Measurements from ENCODE around the gene SPAG16.
"Not testable (repeated sequence)": the region's sequence is repeated elsewhere in the genome, so short reads cannot be mapped to it uniquely, and the experiment has no call there.

SPAG16 gene

GRCh38 chr2:214052235-214052634 is 768.0 kb downstream of the SPAG16 start:
- Histone ChIP-seq H3K4me3 (ENCODE audit: low read length) (no peak overlapping the region), H3K4me1 (ENCODE audit: control insufficient read depth, insufficient read depth, low read length) (peaks cover 3% of the 10 kb centered on the region), H3K36me3 (ENCODE audit: control insufficient read depth, insufficient read depth, low read length, severe bottlenecking) (no peaks in the 10 kb centered on the region), H3K27me3 (replicated peaks; ENCODE audit: control insufficient read depth, insufficient read depth, low read length) (no peaks in the 10 kb centered on the region), H3K9me3 (ENCODE audit: control insufficient read depth, low read length) (no peaks in the 10 kb centered on the region), H3K9ac (ENCODE audit: low read length) (no peak overlapping the region)
- DNase-seq (ENCODE audit: low read depth): no peak

GRCh38 chr2:214057986-214058385 is 773.7 kb downstream of the SPAG16 start:
- DNase-seq (ENCODE audit: low read depth): no peak
- H3K4me1 ChIP-seq (ENCODE audit: control insufficient read depth, insufficient read depth, low read length): no peaks in the 10 kb centered on the region
- H3K27me3 ChIP-seq (replicated peaks; ENCODE audit: control insufficient read depth, insufficient read depth, low read length): no peaks in the 10 kb centered on the region
- H3K9me3 ChIP-seq (ENCODE audit: control insufficient read depth, low read length): no peaks in the 10 kb centered on the region
- no peak overlapping the region for H3K4me3 ChIP-seq (ENCODE audit: low read length)
- H3K9ac ChIP-seq (ENCODE audit: low read length): no peak overlapping the region
- H3K36me3 ChIP-seq (ENCODE audit: control insufficient read depth, insufficient read depth, low read length, severe bottlenecking): no peaks in the 10 kb centered on the region

DNA sequence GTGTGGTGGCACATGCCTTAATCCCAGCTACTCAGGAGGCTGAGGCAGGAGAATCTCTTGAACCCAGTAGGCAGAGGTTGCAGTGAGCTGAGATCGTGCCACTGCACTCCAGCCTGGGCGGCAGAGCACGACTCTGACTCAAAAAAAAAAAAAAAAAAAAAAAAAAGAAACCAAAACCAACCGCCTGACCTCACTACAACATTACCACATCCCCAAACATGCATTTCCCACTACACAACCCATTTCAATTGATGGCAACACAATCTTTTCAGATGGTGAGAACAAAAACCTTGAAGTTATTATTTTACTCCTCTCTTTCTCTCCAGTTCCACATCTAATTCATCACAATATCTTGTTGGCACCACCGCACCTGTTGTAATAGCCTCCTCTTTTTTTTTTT is 778.0 kb downstream of the SPAG16 start:
- not testable (repeated sequence) for DNase-seq (ENCODE audit: low read depth); H3K36me3 ChIP-seq (ENCODE audit: control insufficient read depth, insufficient read depth, low read length, severe bottlenecking)

GRCh38 chr2:214064471-214064870 is 780.2 kb downstream of the SPAG16 start:
- Histone ChIP-seq H3K9me3 (ENCODE audit: control insufficient read depth, low read length) (no peaks in the 10 kb centered on the region), H3K4me3 (ENCODE audit: low read length) (no peak overlapping the region), H3K9ac (ENCODE audit: low read length) (no peak overlapping the region), H3K27me3 (replicated peaks; ENCODE audit: control insufficient read depth, insufficient read depth, low read length) (no peaks in the 10 kb centered on the region), H3K36me3 (ENCODE audit: control insufficient read depth, insufficient read depth, low read length, severe bottlenecking) (no peaks in the 10 kb centered on the region), H3K4me1 (ENCODE audit: control insufficient read depth, insufficient read depth, low read length) (peaks cover 3% of the 10 kb centered on the region)
- DNase-seq (ENCODE audit: low read depth): no peak

More for the DNA sequence above, 778.0 kb downstream of the SPAG16 start:
- not testable (repeated sequence) for H3K9ac ChIP-seq (ENCODE audit: low read length); H3K4me3 ChIP-seq (ENCODE audit: low read length); H3K9me3 ChIP-seq (ENCODE audit: control insufficient read depth, low read length); H3K4me1 ChIP-seq (ENCODE audit: control insufficient read depth, insufficient read depth, low read length); H3K27me3 ChIP-seq (replicated peaks; ENCODE audit: control insufficient read depth, insufficient read depth, low read length)

- no peaks in the 10 kb centered on the region for H3K27me3 ChIP-seq (replicated peaks; ENCODE audit: control insufficient read depth, insufficient read depth, low read length)
- DNase-seq (ENCODE audit: low read depth): no peak
- H3K36me3 ChIP-seq (ENCODE audit: control insufficient read depth, insufficient read depth, low read length, severe bottlenecking): no peaks in the 10 kb centered on the region
- no peak overlapping the region for H3K9ac ChIP-seq (ENCODE audit: low read length)
- peaks cover 3% of the 10 kb centered on the region for H3K4me1 ChIP-seq (ENCODE audit: control insufficient read depth, insufficient read depth, low read length)
- no peaks in the 10 kb centered on the region for H3K9me3 ChIP-seq (ENCODE audit: control insufficient read depth, low read length)
- H3K4me3 ChIP-seq (ENCODE audit: low read length): no peak overlapping the region
Measured at GRCh38 chr2:214066862-214067261, 782.6 kb downstream of the SPAG16 start.

- Histone ChIP-seq H3K4me1 (ENCODE audit: control insufficient read depth, insufficient read depth, low read length) (peaks cover 3% of the 10 kb centered on the region), H3K9me3 (ENCODE audit: control insufficient read depth, low read length) (no peaks in the 10 kb centered on the region), H3K9ac (ENCODE audit: low read length) (peak overlapping the region; percentile 8), H3K4me3 (ENCODE audit: low read length) (peak overlapping the region; percentile 74), H3K27me3 (replicated peaks; ENCODE audit: control insufficient read depth, insufficient read depth, low read length) (no peaks in the 10 kb centered on the region), H3K36me3 (ENCODE audit: control insufficient read depth, insufficient read depth, low read length, severe bottlenecking) (no peaks in the 10 kb centered on the region)
- DNase-seq (ENCODE audit: low read depth): peak; percentile 95
Measured at GRCh38 chr2:214069254-214069653, 785.0 kb downstream of the SPAG16 start.

- Histone ChIP-seq H3K9me3 (ENCODE audit: control insufficient read depth, low read length) (no peaks in the 10 kb centered on the region), H3K9ac (ENCODE audit: low read length) (no peak overlapping the region), H3K36me3 (ENCODE audit: control insufficient read depth, insufficient read depth, low read length, severe bottlenecking) (no peaks in the 10 kb centered on the region), H3K27me3 (replicated peaks; ENCODE audit: control insufficient read depth, insufficient read depth, low read length) (no peaks in the 10 kb centered on the region), H3K4me3 (ENCODE audit: low read length) (no peak overlapping the region), H3K4me1 (ENCODE audit: control insufficient read depth, insufficient read depth, low read length) (no peaks in the 10 kb centered on the region)
- no peak for DNase-seq (ENCODE audit: low read depth)
Measured at GRCh38 chr2:214075456-214075855, 791.2 kb downstream of the SPAG16 start.

DNA sequence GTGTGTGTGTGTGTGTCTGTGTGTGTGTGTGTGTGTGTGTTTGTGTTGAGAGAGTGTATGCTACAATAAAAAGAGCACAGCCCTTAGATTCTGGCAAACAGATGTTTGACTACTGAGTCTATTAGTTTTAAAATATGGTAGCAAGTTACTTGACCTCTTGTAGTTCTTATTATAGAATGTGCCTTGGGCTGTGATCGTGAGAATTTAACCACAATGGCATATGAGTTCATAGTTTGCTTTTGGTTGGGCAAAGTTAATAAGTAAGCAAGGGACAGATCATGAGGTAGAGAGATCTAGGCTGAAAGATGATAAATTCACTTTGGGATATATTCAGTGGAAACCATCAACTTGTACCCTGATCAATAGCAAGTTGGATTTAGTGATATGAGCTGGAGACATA is 792.3 kb downstream of the SPAG16 start:
- Histone ChIP-seq H3K36me3 (ENCODE audit: control insufficient read depth, insufficient read depth, low read length, severe bottlenecking) (no peaks in the 10 kb centered on the region), H3K9me3 (ENCODE audit: control insufficient read depth, low read length) (no peaks in the 10 kb centered on the region), H3K4me1 (ENCODE audit: control insufficient read depth, insufficient read depth, low read length) (no peaks in the 10 kb centered on the region), H3K27me3 (replicated peaks; ENCODE audit: control insufficient read depth, insufficient read depth, low read length) (no peaks in the 10 kb centered on the region), H3K9ac (ENCODE audit: low read length) (no peak overlapping the region), H3K4me3 (ENCODE audit: low read length) (no peak overlapping the region)
- no peak for DNase-seq (ENCODE audit: low read depth)

- no peaks in the 10 kb centered on the region for H3K9me3 ChIP-seq (ENCODE audit: control insufficient read depth, low read length)
- no peaks in the 10 kb centered on the region for H3K4me1 ChIP-seq (ENCODE audit: control insufficient read depth, insufficient read depth, low read length)
- no peak for DNase-seq (ENCODE audit: low read depth)
- H3K9ac ChIP-seq (ENCODE audit: low read length): no peak overlapping the region
- H3K27me3 ChIP-seq (replicated peaks; ENCODE audit: control insufficient read depth, insufficient read depth, low read length): no peaks in the 10 kb centered on the region
- H3K36me3 ChIP-seq (ENCODE audit: control insufficient read depth, insufficient read depth, low read length, severe bottlenecking): no peaks in the 10 kb centered on the region
- H3K4me3 ChIP-seq (ENCODE audit: low read length): no peak overlapping the region
Measured at GRCh38 chr2:214077727-214078126, 793.5 kb downstream of the SPAG16 start.

DNA sequence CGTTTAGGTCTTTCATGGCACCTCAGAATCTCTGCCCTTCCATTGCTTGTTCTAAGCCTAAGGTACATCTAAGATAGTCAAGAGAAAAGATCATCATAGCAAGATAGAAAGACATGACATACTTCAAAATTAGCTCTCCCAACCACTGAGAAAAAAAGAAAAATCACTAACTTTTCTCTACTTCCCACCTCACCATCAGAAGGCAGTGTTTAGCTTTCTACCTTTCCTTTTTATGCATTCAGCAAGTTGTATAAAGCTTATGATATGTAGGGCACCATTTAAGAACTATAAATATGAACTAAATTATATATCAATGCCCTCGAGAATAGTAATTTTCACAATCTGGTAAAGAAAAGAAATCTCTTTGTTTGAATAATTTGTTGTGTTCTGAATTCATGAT is 794.8 kb downstream of the SPAG16 start:
- Histone ChIP-seq H3K9ac (ENCODE audit: low read length) (no peak overlapping the region), H3K4me1 (ENCODE audit: control insufficient read depth, insufficient read depth, low read length) (no peaks in the 10 kb centered on the region), H3K4me3 (ENCODE audit: low read length) (no peak overlapping the region), H3K36me3 (ENCODE audit: control insufficient read depth, insufficient read depth, low read length, severe bottlenecking) (no peaks in the 10 kb centered on the region), H3K27me3 (replicated peaks; ENCODE audit: control insufficient read depth, insufficient read depth, low read length) (no peaks in the 10 kb centered on the region), H3K9me3 (ENCODE audit: control insufficient read depth, low read length) (no peaks in the 10 kb centered on the region)
- peak; percentile 3 for DNase-seq (ENCODE audit: low read depth)

- Histone ChIP-seq H3K4me1 (ENCODE audit: control insufficient read depth, insufficient read depth, low read length) (no peaks in the 10 kb centered on the region), H3K4me3 (ENCODE audit: low read length) (no peak overlapping the region), H3K9me3 (ENCODE audit: control insufficient read depth, low read length) (no peaks in the 10 kb centered on the region), H3K9ac (ENCODE audit: low read length) (no peak overlapping the region), H3K36me3 (ENCODE audit: control insufficient read depth, insufficient read depth, low read length, severe bottlenecking) (no peaks in the 10 kb centered on the region), H3K27me3 (replicated peaks; ENCODE audit: control insufficient read depth, insufficient read depth, low read length) (no peaks in the 10 kb centered on the region)
- DNase-seq (ENCODE audit: low read depth): no peak
Measured at GRCh38 chr2:214088536-214088935, 804.3 kb downstream of the SPAG16 start.

GRCh38 chr2:214096208-214096715 is 812.0 kb downstream of the SPAG16 start:
- DNase-seq (ENCODE audit: low read depth): no peak
- Histone ChIP-seq H3K9ac (ENCODE audit: low read length) (no peak overlapping the region), H3K9me3 (ENCODE audit: control insufficient read depth, low read length) (no peaks in the 10 kb centered on the region), H3K27me3 (replicated peaks; ENCODE audit: control insufficient read depth, insufficient read depth, low read length) (no peaks in the 10 kb centered on the region), H3K4me1 (ENCODE audit: control insufficient read depth, insufficient read depth, low read length) (no peaks in the 10 kb centered on the region), H3K36me3 (ENCODE audit: control insufficient read depth, insufficient read depth, low read length, severe bottlenecking) (no peaks in the 10 kb centered on the region), H3K4me3 (ENCODE audit: low read length) (no peak overlapping the region)

Data from adipocyte (in vitro differentiated cells).